Measurements from ENCODE around the gene LRBA. TPM values are rescaled to one million over a fixed set of nuclear protein-coding genes. Genes with fewer than 3 reads are reported as not detected.

Gene LRBA
- total RNA-seq, 1 donor from 2014 or later: 46.2 TPM

- H3K36me3 ChIP-seq: peaks cover 22% of the 10 kb centered on the region
These were observed 108.0 kb downstream of the LRBA start for GRCh38 chr4:150906987-150907633.

DNA sequence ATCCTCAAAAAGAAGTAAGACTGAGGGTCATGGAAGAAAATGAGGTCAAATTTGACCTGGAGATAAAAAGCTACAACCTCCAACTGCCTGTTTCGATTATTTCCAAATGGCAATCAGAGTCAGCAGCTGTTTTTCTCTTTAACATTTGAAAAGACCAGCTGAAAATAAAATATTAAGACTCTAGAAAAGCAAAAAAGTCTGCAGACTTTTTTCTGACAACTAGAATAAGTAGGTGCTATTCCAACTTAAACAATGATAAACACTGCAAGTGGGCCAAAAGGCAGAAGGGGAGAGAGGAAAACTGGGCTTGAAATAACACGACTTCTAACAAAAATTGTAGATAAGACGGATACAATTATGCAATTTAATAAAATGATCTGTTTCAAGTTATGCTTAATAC lies 110.4 kb downstream of the LRBA start:
- ATAC-seq (no peak), DNase-seq (no peak)
- no peak overlapping the region for H3K27ac ChIP-seq
- H3K4me3 ChIP-seq: no peak overlapping the region
- TF ChIP-seq, protein P1, sequence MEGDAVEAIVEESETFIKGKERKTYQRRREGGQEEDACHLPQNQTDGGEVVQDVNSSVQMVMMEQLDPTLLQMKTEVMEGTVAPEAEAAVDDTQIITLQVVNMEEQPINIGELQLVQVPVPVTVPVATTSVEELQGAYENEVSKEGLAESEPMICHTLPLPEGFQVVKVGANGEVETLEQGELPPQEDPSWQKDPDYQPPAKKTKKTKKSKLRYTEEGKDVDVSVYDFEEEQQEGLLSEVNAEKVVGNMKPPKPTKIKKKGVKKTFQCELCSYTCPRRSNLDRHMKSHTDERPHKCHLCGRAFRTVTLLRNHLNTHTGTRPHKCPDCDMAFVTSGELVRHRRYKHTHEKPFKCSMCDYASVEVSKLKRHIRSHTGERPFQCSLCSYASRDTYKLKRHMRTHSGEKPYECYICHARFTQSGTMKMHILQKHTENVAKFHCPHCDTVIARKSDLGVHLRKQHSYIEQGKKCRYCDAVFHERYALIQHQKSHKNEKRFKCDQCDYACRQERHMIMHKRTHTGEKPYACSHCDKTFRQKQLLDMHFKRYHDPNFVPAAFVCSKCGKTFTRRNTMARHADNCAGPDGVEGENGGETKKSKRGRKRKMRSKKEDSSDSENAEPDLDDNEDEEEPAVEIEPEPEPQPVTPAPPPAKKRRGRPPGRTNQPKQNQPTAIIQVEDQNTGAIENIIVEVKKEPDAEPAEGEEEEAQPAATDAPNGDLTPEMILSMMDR (IDR thresholded peaks at IDR 0.05): no peak
- H3K4me1 ChIP-seq: no peaks in the 10 kb centered on the region
- intact Hi-C loops (cut with DNase I): no loop called here
- H3K36me3 ChIP-seq: peaks cover 30% of the 10 kb centered on the region
- H3K27me3 ChIP-seq (ENCODE audit: low read depth): no peaks in the 10 kb centered on the region
- H3K9me3 ChIP-seq: no peaks in the 10 kb centered on the region

More at GRCh38 chr4:150906987-150907633, 108.0 kb downstream of the LRBA start:
- Histone ChIP-seq H3K27ac (no peak overlapping the region), H3K9me3 (peaks cover 9% of the 10 kb centered on the region), H3K4me1 (no peaks in the 10 kb centered on the region), H3K4me3 (no peak overlapping the region), H3K27me3 (ENCODE audit: low read depth) (no peaks in the 10 kb centered on the region)
- ATAC-seq: no peak
- no peak for DNase-seq
- intact Hi-C loops (cut with DNase I): no loop called here
- TF ChIP-seq, protein P1 (IDR thresholded peaks at IDR 0.05): no peak

DNA sequence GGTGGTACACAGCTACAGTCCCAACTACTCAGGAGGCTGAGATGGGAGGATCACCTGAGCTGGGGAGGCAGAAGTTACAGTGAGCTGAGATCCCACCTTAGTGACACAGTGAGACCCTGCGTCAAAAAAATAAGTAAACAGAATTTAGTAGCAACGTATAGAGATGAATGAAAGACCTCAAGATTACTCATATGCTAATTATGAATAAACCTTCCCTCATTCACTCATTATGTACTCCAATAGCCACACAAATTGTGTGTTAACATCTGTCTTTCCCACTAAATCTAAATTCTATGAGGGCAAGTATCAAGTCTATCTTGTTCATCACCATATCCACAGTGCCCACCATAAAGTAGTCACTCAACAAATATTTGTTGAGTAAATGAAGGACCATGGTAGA lies 111.5 kb downstream of the LRBA start:
- no peaks in the 10 kb centered on the region for H3K4me1 ChIP-seq
- no peak overlapping the region for H3K4me3 ChIP-seq
- DNase-seq (no peak), ATAC-seq (no peak)
- no peak overlapping the region for H3K27ac ChIP-seq
- no peaks in the 10 kb centered on the region for H3K9me3 ChIP-seq
- TF ChIP-seq, protein P1 (IDR thresholded peaks at IDR 0.05): no peak
- H3K27me3 ChIP-seq (ENCODE audit: low read depth): no peaks in the 10 kb centered on the region
- intact Hi-C loops (cut with DNase I): no loop called here
- peaks cover 39% of the 10 kb centered on the region for H3K36me3 ChIP-seq

DNA sequence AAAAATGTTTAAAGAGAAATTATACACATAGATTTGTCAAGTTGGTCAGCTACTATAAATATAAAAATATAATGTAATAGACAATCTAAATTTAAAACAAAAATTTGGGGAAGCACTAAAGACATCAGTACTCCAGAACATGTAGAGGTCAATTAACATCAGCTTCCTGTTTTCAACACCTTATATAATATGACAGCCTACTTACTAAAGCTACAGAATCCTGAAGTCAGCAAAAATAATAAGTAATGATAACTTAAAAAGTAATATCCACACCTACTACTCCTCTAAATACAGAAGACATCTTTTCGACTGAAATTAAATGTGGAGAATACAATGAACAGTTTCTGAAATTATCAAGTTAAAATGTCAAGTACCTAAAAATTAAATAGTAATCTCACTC lies 118.6 kb downstream of the LRBA start:
- intact Hi-C loops (cut with DNase I): no loop called here
- DNase-seq (no peak), ATAC-seq (no peak)
- TF ChIP-seq, protein P1 (IDR thresholded peaks at IDR 0.05): no peak
- Histone ChIP-seq H3K4me3 (no peak overlapping the region), H3K4me1 (no peaks in the 10 kb centered on the region), H3K36me3 (peaks cover 46% of the 10 kb centered on the region), H3K27me3 (ENCODE audit: low read depth) (no peaks in the 10 kb centered on the region), H3K27ac (no peak overlapping the region), H3K9me3 (no peaks in the 10 kb centered on the region)

DNA sequence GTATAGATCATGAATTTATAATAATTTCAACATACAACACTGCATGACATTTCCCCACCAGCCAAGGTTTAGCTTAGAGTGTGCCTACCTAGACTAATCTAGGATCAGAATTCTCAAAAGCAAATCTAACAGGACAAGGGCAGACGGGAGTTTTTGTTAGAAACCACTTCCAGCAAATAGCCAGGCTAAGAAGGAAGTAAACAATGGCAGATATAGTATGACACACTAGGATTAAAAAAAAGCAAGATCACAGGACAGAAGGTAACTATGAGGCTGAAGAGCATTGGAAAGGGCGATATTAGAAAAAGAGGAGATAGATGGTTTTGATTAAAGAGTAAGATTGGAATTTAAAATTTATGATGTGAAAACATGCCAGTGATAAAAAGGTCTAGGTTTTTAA lies 124.8 kb downstream of the LRBA start:
- TF ChIP-seq, protein P1 (IDR thresholded peaks at IDR 0.05): no peak
- ATAC-seq (no peak), DNase-seq (no peak)
- H3K27ac ChIP-seq: no peak overlapping the region
- intact Hi-C loops (cut with DNase I): no loop called here
- H3K4me3 ChIP-seq: no peak overlapping the region
- peaks cover 21% of the 10 kb centered on the region for H3K36me3 ChIP-seq
- no peaks in the 10 kb centered on the region for H3K4me1 ChIP-seq
- no peaks in the 10 kb centered on the region for H3K27me3 ChIP-seq (ENCODE audit: low read depth)
- no peaks in the 10 kb centered on the region for H3K9me3 ChIP-seq

Data from lower lobe of right lung (tissue), 2 donors.